H1 (cell line): ENCODE data around the gene IZUMO4. TPM values are rescaled to one million over a fixed set of nuclear protein-coding genes. Genes with fewer than 3 reads are reported as not detected.
A peak's percentile ranks its signal among the peaks of the same experiment; 100 is the strongest.

ENCODE experiments used
- CTCF ChIA-PET: fragments of 300-600 bp; sonication (Branson Sonifier 250); formaldehyde crosslinking; loops from one replicate; lab custom pipeline; 2021; ENCODE audit not compliant: partially characterized antibody; lab: Charles Lee
- POLR2A ChIA-PET: fragments of 300-600 bp; sonication (Branson Sonifier 250); formaldehyde crosslinking; loops from one replicate; lab custom pipeline; 2021; ENCODE audit warnings: inconsistent platforms; ENCODE audit not compliant: partially characterized antibody; lab: Charles Lee
- DNase-seq, 2 experiments: peaks; one replicate each; pipeline versions ENCODE4 v3.0.0 to v3.0.0-alpha.2; 2010 to 2022; ENCODE audit warnings: low spot score in 2 of 2, low read depth in 1 of 2, mixed read lengths in 1 of 2
- FAIRE-seq: peaks from 2 replicates; lab custom pipeline; 2011; peaks lifted over from hg19 to GRCh38; lab: Jason Lieb, UNC
- H2AFZ ChIP-seq: 2 replicates; pipeline ENCODE4 v1.8.1; 2012; ENCODE audit warnings: low read length, inconsistent platforms
- H2AK5ac ChIP-seq: 2 replicates; pipeline ENCODE4 v1.6.1; 2013; ENCODE audit warnings: low read depth, low read length
- H2BK120ac ChIP-seq: replicated peaks from 2 replicates; pipeline ENCODE3; 2013; ENCODE audit warnings: low read depth, low read length, inconsistent platforms
- H2BK12ac ChIP-seq: 2 replicates; pipeline ENCODE4 v1.6.1; 2013; ENCODE audit warnings: low read depth, low read length
- H2BK15ac ChIP-seq: 2 replicates; pipeline ENCODE4 v1.6.1; 2013; ENCODE audit warnings: low read length
- H2BK20ac ChIP-seq: 2 replicates; pipeline ENCODE4 v1.6.1; 2013; ENCODE audit warnings: low read length
- H2BK5ac ChIP-seq: 2 replicates; pipeline ENCODE4 v1.6.1; 2013; ENCODE audit warnings: low read depth, low read length
- H3K14ac ChIP-seq: 2 replicates; pipeline ENCODE4 v1.6.1; 2013; ENCODE audit warnings: inconsistent platforms; ENCODE audit not compliant: insufficient read length
- H3K18ac ChIP-seq: 2 replicates; pipeline ENCODE4 v1.6.1; 2013; ENCODE audit warnings: low read length; ENCODE audit errors: extremely low read depth
- H3K23ac ChIP-seq: 2 replicates; pipeline ENCODE4 v1.6.1; 2013; ENCODE audit warnings: inconsistent platforms; ENCODE audit not compliant: insufficient read length
- H3K23me2 ChIP-seq: 2 replicates; pipeline ENCODE4 v1.6.1; 2013; ENCODE audit warnings: low read depth, low read length
- H3K27ac ChIP-seq: 2 replicates; pipeline ENCODE4 v1.6.1; 2011; ENCODE audit warnings: low read depth, low read length, inconsistent platforms
- H3K27me3 ChIP-seq, 4 experiments: replicated peaks in 1 of 4; 1 replicate in 1 of 4; 2 replicates in 3 of 4; pipeline versions ENCODE4 v1.6.1 to v1.8.1; 2011 to 2013; ENCODE audit warnings: low read length in 3 of 4, mild to moderate bottlenecking in 3 of 4, inconsistent platforms in 2 of 4, mixed read lengths in 2 of 4, moderate library complexity in 1 of 4; ENCODE audit not compliant: control insufficient read depth in 3 of 4, insufficient read depth in 3 of 4; ENCODE audit errors: extremely low read depth in 1 of 4
- H3K36me3 ChIP-seq, 4 experiments: 2 replicates each; pipeline versions ENCODE4 v1.6.1 to v1.8.1; 2011 to 2013; ENCODE audit warnings: mild to moderate bottlenecking in 4 of 4, low read length in 3 of 4, moderate library complexity in 2 of 4, control low read depth in 1 of 4, inconsistent platforms in 1 of 4; ENCODE audit not compliant: insufficient read depth in 4 of 4, control insufficient read depth in 2 of 4
- H3K4ac ChIP-seq: replicated peaks from 2 replicates; pipeline ENCODE3; 2013; ENCODE audit warnings: low read length, low read depth, mixed read lengths, inconsistent platforms; ENCODE audit not compliant: insufficient read length
- H3K4me1 ChIP-seq, 4 experiments: replicated peaks in 1 of 4; 1 replicate in 1 of 4; 2 replicates in 3 of 4; pipeline versions ENCODE4 v1.6.1 to v1.8.1; 2011 to 2013; ENCODE audit warnings: low read length in 3 of 4, inconsistent platforms in 2 of 4, mixed read lengths in 1 of 4; ENCODE audit not compliant: insufficient read depth in 4 of 4, control insufficient read depth in 3 of 4
- H3K4me2 ChIP-seq, 2 experiments: 2 replicates each; pipeline versions ENCODE4 v1.6.1 to v1.8.1; 2011 to 2013; ENCODE audit warnings: low read depth in 2 of 2, low read length in 2 of 2, control low read depth in 1 of 2, inconsistent platforms in 1 of 2, mild to moderate bottlenecking in 1 of 2; ENCODE audit not compliant: insufficient read depth in 1 of 2
- H3K4me3 ChIP-seq, 4 experiments: fragments of 200-600, 300-600 bp in 1 of 4; sonication (generic), shearing (Covaris generic), sonication (Bioruptor Twin) in 1 of 4; 2 replicates each; pipeline versions ENCODE4 v1.5.1 to v1.8.1; 2011 to 2016; ENCODE audit warnings: low read length in 4 of 4, low read depth in 3 of 4, control low read depth in 2 of 4, inconsistent platforms in 2 of 4, mild to moderate bottlenecking in 2 of 4, mixed read lengths in 1 of 4, moderate library complexity in 1 of 4; ENCODE audit not compliant: insufficient read depth in 2 of 4; ENCODE audit errors: extremely low read depth in 1 of 4
- H3K56ac ChIP-seq: replicated peaks from 2 replicates; pipeline ENCODE3; 2013; ENCODE audit warnings: low read depth, mild to moderate bottlenecking, mixed read lengths, low read length, inconsistent platforms; ENCODE audit not compliant: insufficient read length
- H3K79me1 ChIP-seq: 2 replicates; pipeline ENCODE4 v1.6.1; 2013; ENCODE audit warnings: low read depth, low read length, control low read depth
- H3K79me2 ChIP-seq, 2 experiments: 2 replicates each; pipeline versions ENCODE4 v1.6.1 to v1.8.1; 2012 to 2013; ENCODE audit warnings: low read length in 2 of 2, mild to moderate bottlenecking in 2 of 2, inconsistent platforms in 1 of 2; ENCODE audit not compliant: insufficient read depth in 2 of 2, control insufficient read depth in 1 of 2
- H3K9ac ChIP-seq, 4 experiments: replicated peaks in 1 of 4; 1 replicate in 1 of 4; 2 replicates in 3 of 4; pipeline versions ENCODE4 v1.6.1 to v1.8.1; 2011 to 2013; ENCODE audit warnings: low read depth in 3 of 4, low read length in 3 of 4, control low read depth in 2 of 4, mild to moderate bottlenecking in 2 of 4, moderate library complexity in 2 of 4, inconsistent platforms in 1 of 4; ENCODE audit errors: extremely low read depth in 1 of 4
- H3K9me3 ChIP-seq, 2 experiments: 2 replicates each; pipeline versions ENCODE4 v1.6.1 to v1.8.1; 2012 to 2013; ENCODE audit warnings: mild to moderate bottlenecking in 2 of 2, moderate library complexity in 2 of 2, control low read depth in 1 of 2, inconsistent platforms in 1 of 2, low read depth in 1 of 2, low read length in 1 of 2, mixed read lengths in 1 of 2; ENCODE audit not compliant: insufficient read depth in 2 of 2
- H4K20me1 ChIP-seq, 2 experiments: replicated peaks in 1 of 2; 2 replicates each; pipeline versions ENCODE3 to v1.8.1; 2011 to 2013; ENCODE audit warnings: inconsistent platforms in 2 of 2, low read length in 2 of 2, mild to moderate bottlenecking in 1 of 2; ENCODE audit not compliant: insufficient read depth in 2 of 2, control insufficient read depth in 1 of 2
- H4K5ac ChIP-seq: 2 replicates; pipeline ENCODE4 v1.6.1; 2013; ENCODE audit warnings: low read length, low read depth, mixed read lengths, inconsistent platforms; ENCODE audit not compliant: insufficient read length
- H4K8ac ChIP-seq: 2 replicates; pipeline ENCODE4 v1.8.0; 2013; ENCODE audit warnings: mild to moderate bottlenecking, moderate library complexity, low read length, inconsistent platforms; ENCODE audit not compliant: insufficient read depth; ENCODE audit errors: extremely low read depth
- H4K91ac ChIP-seq: replicated peaks from 2 replicates; pipeline ENCODE3; 2013; ENCODE audit warnings: low read length, mixed read lengths, inconsistent platforms; ENCODE audit not compliant: insufficient read length
- GTF2F1 ChIP-seq: IDR thresholded peaks from 2 replicates; pipeline ENCODE4 v1.6.1; 2012; ENCODE audit warnings: low read depth, low read length, improper control_type of control experiment, borderline replicate concordance
- KDM5A ChIP-seq: fragments of 200-600 bp; IDR thresholded peaks from 2 replicates; pipeline ENCODE4 v1.7.1; 2012; ENCODE audit warnings: mild to moderate bottlenecking, low read length, inconsistent platforms, mixed read lengths
- WGBS, 2 experiments: shearing (Covaris generic) in 1 of 2; methylation state at CpG; one replicate each; pipeline versions ENCODE4 v1.1.6 to v1.1.7; 2013 to 2015; ENCODE audit warnings: low lambda C conversion rate in 2 of 2, mixed read lengths in 2 of 2, inconsistent platforms in 1 of 2, low coverage in 1 of 2, missing lambda C conversion rate in 1 of 2; ENCODE audit not compliant: insufficient replicate concordance in 2 of 2, insufficient coverage in 1 of 2, insufficient read length in 1 of 2; ENCODE audit errors: extremely low coverage in 1 of 2, missing lambda C conversion rate in 1 of 2; 5-methylcytosine and 5-hydroxymethylcytosine counted together
- polyA plus RNA-seq, 7 experiments: library from polyadenylated mRNA; depleted of rRNA in 3 of 7; stranded (reverse) in 5 of 7; unstranded in 2 of 7; fragments of >200 nt in 5 of 7; fragments of 200-250 nt in 2 of 7; gene quantifications; 1 replicate in 5 of 7; 2 replicates in 1 of 7; 4 replicates in 1 of 7; pipeline versions ENCODE4 v1.2.1 to v1.2.3, GENCODE V29; 2011 to 2013; ENCODE audit warnings: missing spikeins in 2 of 7, mixed read lengths in 2 of 7
- total RNA-seq: library from RNA; stranded (reverse); fragmentation: NEBNext Ultra II Directional; extraction: Animal tissue kit (Norgen Biotek cat#: 25700); gene quantifications from 2 replicates; pipeline ENCODE4 v1.2.1, GENCODE V29; 2021

Gene IZUMO4
- total and polyA plus RNA-seq, 2 of the 8 experiments (the other 6 are each of a cell fraction or from before 2014, with no cell fraction given) = 1.8 to 1.9 TPM

GRCh38 chr19:2148482-2149135 is 51.9 kb downstream of the IZUMO4 start:
- Histone ChIP-seq H2BK15ac (no peak overlapping the region), H3K14ac (no peak overlapping the region), H3K18ac (no peak overlapping the region), H2BK12ac (no peak overlapping the region), H4K5ac (no peak overlapping the region), H3K4ac (no peak overlapping the region), H2AK5ac (0 out of 2 replicates have a peak overlapping the region, but pooled peaks have one; percentile 24), H3K4me1 (peaks cover 7 to 17% (median 13%) of the 10 kb centered on the region in 4 experiments), H2BK20ac (no peak overlapping the region), H3K27ac (no peak overlapping the region), H4K91ac (no peak overlapping the region), H3K36me3 (peaks cover 0 to 10% (median 0%) of the 10 kb centered on the region in 4 experiments; a peak in 2 of 8 replicates), H3K4me3 (no peak overlapping the region), H2BK120ac (no peak overlapping the region), H3K79me2 (peaks cover 51 to 76% of the 10 kb centered on the region in 2 experiments), H2AFZ (no peak overlapping the region), H3K56ac (no peak overlapping the region), H4K20me1 (peaks cover 29 to 30% of the 10 kb centered on the region in 2 experiments), H3K23ac (no peak overlapping the region), H2BK5ac (no peak overlapping the region), H3K9me3 (no peaks in the 10 kb centered on the region), H3K23me2 (peaks cover 9% of the 10 kb centered on the region; the same call in 1 of the 2 replicates), H4K8ac (no peak overlapping the region), H3K9ac (no peak overlapping the region), H3K79me1 (peaks cover 10% of the 10 kb centered on the region; the same call in 1 of the 2 replicates), H3K4me2 (peak overlapping the region; percentile 10 to 96; a peak in 1 of 4 replicates), H3K27me3 (no peaks in the 10 kb centered on the region)
- TF ChIP-seq GTF2F1 (no peak), KDM5A (no peak)
- no peak for DNase-seq
- WGBS, 2 experiments = 92% methylated on average over 16 of the region's 16 CpGs; no CpG with 5 or more reads in 1 of the 2 experiments
- FAIRE-seq = no peak
- POLR2A ChIA-PET = interaction anchor here (0.6 to 1.5 kb wide), 3 partner anchors 12 to 253 kb away, joined by 3 to 5 read pairs (median 5); no protein-coding TSS in a partner anchor
- CTCF ChIA-PET = interaction anchor here (1.1 kb wide), 1 partner anchor 35 kb away, joined by 3 read pairs; no protein-coding TSS in a partner anchor
